ENCODE data around the gene SYN1.

DNA sequence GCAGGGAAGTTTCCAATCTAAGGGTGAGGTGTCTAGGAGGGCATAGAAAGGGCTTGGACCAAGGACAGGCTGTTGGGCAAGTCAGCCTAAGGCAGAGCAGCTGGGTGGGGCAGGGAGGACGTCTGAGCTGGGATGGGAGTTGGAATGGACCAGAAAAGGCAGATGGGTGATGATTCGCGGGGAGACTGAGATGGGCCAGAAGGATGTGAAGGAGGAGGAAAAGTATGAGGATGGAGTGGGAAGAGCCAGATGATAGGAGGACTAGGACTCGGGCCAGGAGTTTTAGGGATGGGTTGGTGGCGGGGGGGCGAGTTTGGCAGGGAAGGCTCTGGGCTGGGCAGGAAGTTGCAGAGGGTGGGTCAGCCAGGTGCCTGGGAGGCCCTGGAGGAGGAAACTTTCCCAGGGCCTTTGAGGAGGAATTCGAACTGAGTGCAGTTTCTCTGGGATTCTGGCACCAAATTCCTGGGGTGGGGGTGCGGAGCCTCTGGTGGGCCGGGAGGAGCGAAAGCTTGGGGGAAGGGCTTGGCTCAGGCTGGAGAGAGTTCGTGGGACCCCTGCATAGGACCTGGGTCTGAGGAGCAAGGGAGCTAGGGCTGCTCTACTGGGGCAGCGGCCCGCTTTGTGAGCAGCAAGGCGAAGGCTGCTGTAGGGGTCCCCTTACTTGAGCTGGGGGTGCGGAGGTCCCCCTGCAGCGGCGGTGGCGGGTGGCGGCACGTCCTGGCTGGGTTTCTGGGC, 46.1 kb downstream of the SYN1 start:
- TF ChIP-seq, protein P1, sequence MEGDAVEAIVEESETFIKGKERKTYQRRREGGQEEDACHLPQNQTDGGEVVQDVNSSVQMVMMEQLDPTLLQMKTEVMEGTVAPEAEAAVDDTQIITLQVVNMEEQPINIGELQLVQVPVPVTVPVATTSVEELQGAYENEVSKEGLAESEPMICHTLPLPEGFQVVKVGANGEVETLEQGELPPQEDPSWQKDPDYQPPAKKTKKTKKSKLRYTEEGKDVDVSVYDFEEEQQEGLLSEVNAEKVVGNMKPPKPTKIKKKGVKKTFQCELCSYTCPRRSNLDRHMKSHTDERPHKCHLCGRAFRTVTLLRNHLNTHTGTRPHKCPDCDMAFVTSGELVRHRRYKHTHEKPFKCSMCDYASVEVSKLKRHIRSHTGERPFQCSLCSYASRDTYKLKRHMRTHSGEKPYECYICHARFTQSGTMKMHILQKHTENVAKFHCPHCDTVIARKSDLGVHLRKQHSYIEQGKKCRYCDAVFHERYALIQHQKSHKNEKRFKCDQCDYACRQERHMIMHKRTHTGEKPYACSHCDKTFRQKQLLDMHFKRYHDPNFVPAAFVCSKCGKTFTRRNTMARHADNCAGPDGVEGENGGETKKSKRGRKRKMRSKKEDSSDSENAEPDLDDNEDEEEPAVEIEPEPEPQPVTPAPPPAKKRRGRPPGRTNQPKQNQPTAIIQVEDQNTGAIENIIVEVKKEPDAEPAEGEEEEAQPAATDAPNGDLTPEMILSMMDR (conservative IDR thresholded peaks at IDR 0.05; ENCODE audit: low read depth in 2 of 2) = no peak
- TF ChIP-seq, protein P2, sequence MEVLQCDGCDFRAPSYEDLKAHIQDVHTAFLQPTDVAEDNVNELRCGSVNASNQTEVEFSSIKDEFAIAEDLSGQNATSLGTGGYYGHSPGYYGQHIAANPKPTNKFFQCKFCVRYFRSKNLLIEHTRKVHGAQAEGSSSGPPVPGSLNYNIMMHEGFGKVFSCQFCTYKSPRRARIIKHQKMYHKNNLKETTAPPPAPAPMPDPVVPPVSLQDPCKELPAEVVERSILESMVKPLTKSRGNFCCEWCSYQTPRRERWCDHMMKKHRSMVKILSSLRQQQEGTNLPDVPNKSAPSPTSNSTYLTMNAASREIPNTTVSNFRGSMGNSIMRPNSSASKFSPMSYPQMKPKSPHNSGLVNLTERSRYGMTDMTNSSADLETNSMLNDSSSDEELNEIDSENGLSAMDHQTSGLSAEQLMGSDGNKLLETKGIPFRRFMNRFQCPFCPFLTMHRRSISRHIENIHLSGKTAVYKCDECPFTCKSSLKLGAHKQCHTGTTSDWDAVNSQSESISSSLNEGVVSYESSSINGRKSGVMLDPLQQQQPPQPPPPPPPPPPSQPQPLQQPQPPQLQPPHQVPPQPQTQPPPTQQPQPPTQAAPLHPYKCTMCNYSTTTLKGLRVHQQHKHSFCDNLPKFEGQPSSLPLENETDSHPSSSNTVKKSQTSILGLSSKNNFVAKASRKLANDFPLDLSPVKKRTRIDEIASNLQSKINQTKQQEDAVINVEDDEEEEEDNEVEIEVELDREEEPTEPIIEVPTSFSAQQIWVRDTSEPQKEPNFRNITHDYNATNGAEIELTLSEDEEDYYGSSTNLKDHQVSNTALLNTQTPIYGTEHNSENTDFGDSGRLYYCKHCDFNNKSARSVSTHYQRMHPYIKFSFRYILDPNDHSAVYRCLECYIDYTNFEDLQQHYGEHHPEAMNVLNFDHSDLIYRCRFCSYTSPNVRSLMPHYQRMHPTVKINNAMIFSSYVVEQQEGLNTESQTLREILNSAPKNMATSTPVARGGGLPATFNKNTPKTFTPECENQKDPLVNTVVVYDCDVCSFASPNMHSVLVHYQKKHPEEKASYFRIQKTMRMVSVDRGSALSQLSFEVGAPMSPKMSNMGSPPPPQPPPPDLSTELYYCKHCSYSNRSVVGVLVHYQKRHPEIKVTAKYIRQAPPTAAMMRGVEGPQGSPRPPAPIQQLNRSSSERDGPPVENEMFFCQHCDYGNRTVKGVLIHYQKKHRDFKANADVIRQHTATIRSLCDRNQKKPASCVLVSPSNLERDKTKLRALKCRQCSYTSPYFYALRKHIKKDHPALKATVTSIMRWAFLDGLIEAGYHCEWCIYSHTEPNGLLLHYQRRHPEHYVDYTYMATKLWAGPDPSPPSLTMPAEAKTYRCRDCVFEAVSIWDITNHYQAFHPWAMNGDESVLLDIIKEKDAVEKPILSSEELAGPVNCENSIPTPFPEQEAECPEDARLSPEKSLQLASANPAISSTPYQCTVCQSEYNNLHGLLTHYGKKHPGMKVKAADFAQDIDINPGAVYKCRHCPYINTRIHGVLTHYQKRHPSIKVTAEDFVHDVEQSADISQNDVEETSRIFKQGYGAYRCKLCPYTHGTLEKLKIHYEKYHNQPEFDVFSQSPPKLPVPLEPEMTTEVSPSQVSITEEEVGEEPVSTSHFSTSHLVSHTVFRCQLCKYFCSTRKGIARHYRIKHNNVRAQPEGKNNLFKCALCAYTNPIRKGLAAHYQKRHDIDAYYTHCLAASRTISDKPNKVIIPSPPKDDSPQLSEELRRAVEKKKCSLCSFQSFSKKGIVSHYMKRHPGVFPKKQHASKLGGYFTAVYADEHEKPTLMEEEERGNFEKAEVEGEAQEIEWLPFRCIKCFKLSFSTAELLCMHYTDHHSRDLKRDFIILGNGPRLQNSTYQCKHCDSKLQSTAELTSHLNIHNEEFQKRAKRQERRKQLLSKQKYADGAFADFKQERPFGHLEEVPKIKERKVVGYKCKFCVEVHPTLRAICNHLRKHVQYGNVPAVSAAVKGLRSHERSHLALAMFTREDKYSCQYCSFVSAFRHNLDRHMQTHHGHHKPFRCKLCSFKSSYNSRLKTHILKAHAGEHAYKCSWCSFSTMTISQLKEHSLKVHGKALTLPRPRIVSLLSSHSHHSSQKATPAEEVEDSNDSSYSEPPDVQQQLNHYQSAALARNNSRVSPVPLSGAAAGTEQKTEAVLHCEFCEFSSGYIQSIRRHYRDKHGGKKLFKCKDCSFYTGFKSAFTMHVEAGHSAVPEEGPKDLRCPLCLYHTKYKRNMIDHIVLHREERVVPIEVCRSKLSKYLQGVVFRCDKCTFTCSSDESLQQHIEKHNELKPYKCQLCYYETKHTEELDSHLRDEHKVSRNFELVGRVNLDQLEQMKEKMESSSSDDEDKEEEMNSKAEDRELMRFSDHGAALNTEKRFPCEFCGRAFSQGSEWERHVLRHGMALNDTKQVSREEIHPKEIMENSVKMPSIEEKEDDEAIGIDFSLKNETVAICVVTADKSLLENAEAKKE (CRISPR knock-in tag; IDR thresholded peaks at IDR 0.05) = no peak
- no peak for TF ChIP-seq ZNF114 (CRISPR knock-in tag; IDR thresholded peaks at IDR 0.05)

Data from GM23338 (cell line).